Endothelial cell of umbilical vein (primary cell): Measurements from ENCODE around the gene CYSLTR2. TPM values are rescaled to one million over a fixed set of nuclear protein-coding genes. Genes with fewer than 3 reads are reported as not detected.

ENCODE experiments used
- BruUV-seq: library from RNA; stranded (reverse); fragments of 400-500 nt; replicated peaks from 2 replicates; lab custom pipeline; 2021; lab: Mats Ljungman, UMichigan
- CTCF ChIA-PET: fragments of 300-600, 350-600 bp; sonication (Branson Sonifier 250); formaldehyde crosslinking; loops from one replicate; lab custom pipeline; 2021; ENCODE audit warnings: antibody characterized with exemption, inconsistent platforms; lab: Charles Lee
- POLR2A ChIA-PET: fragments of 300-600, 350-600 bp; sonication (Branson Sonifier 250); formaldehyde crosslinking; loops from one replicate; lab custom pipeline; 2021; ENCODE audit warnings: antibody characterized with exemption, inconsistent platforms; lab: Charles Lee
- DNase-seq: peaks from one replicate; pipeline ENCODE4 v3.0.0-alpha.2; 2011; ENCODE audit warnings: low read depth, low spot score
- FAIRE-seq: peaks from 2 replicates; lab custom pipeline; 2011; peaks lifted over from hg19 to GRCh38; lab: Jason Lieb, UNC
- H2AFZ ChIP-seq: 2 replicates; pipeline ENCODE4 v1.6.0; 2012; ENCODE audit warnings: low read depth, low read length, control low read depth, inconsistent platforms
- H3K27ac ChIP-seq: 2 replicates; pipeline ENCODE4 v1.5.1; 2011; ENCODE audit warnings: low read depth, mild to moderate bottlenecking, control low read depth, low read length, moderate library complexity; ENCODE audit not compliant: insufficient read depth
- H3K27me3 ChIP-seq, 2 experiments: 2 replicates each; pipeline versions ENCODE4 v1.6.0 to v1.6.1; 2011; ENCODE audit warnings: low read length in 2 of 2, mixed read lengths in 1 of 2; ENCODE audit not compliant: control insufficient read depth in 2 of 2, insufficient read depth in 2 of 2
- H3K36me3 ChIP-seq, 2 experiments: 2 replicates in 1 of 2; 3 replicates in 1 of 2; pipeline ENCODE4 v1.5.1; 2011; ENCODE audit warnings: low read length in 2 of 2, mild to moderate bottlenecking in 1 of 2, moderate library complexity in 1 of 2; ENCODE audit not compliant: control insufficient read depth in 2 of 2, insufficient read depth in 2 of 2; ENCODE audit errors: extremely low read depth in 1 of 2
- H3K4me1 ChIP-seq: 3 replicates; pipeline ENCODE4 v1.5.1; 2011; ENCODE audit warnings: mild to moderate bottlenecking, low read length; ENCODE audit not compliant: control insufficient read depth, insufficient read depth; ENCODE audit errors: extremely low read depth
- H3K4me2 ChIP-seq: 2 replicates; pipeline ENCODE4 v1.6.1; 2011; ENCODE audit warnings: low read length, control low read depth, mixed read lengths; ENCODE audit not compliant: insufficient read depth
- H3K4me3 ChIP-seq, 3 experiments: fragments of 200-600 bp in 1 of 3; sonication (generic), shearing (Covaris generic) in 1 of 3; replicated peaks in 1 of 3; 2 replicates each; pipeline ENCODE4 v1.5.1; 2011 to 2016; ENCODE audit warnings: control low read depth in 3 of 3, low read length in 3 of 3, mild to moderate bottlenecking in 2 of 3, inconsistent platforms in 1 of 3, low read depth in 1 of 3, moderate library complexity in 1 of 3; ENCODE audit not compliant: insufficient read depth in 1 of 3
- H3K79me2 ChIP-seq: 2 replicates; pipeline ENCODE4 v1.6.0; 2012; ENCODE audit warnings: low read length, inconsistent platforms; ENCODE audit not compliant: control insufficient read depth, insufficient read depth
- H3K9ac ChIP-seq: replicated peaks from 2 replicates; pipeline ENCODE3; 2011; ENCODE audit warnings: low read length, control low read depth; ENCODE audit not compliant: insufficient read depth; ENCODE audit errors: extremely low read depth
- H3K9me1 ChIP-seq: replicated peaks from 3 replicates; pipeline ENCODE4 v1.6.0; 2011; ENCODE audit warnings: mild to moderate bottlenecking, low read length; ENCODE audit not compliant: control insufficient read depth, insufficient read depth; ENCODE audit errors: extremely low read depth
- H3K9me3 ChIP-seq: replicated peaks from 2 replicates; pipeline ENCODE4 v1.5.1; 2012; ENCODE audit warnings: low read length, inconsistent platforms; ENCODE audit not compliant: control insufficient read depth, insufficient read depth
- H4K20me1 ChIP-seq: replicated peaks from 2 replicates; pipeline ENCODE3; 2011; ENCODE audit warnings: mild to moderate bottlenecking, low read length; ENCODE audit not compliant: control insufficient read depth, insufficient read depth; ENCODE audit errors: extremely low read depth
- CTCF ChIP-seq, 2 donors: IDR thresholded peaks; 1 replicate in 1 of 2; 2 replicates in 1 of 2; pipeline ENCODE4 v1.5.1; 2011; ENCODE audit warnings: low read length in 2 of 2, mild to moderate bottlenecking in 2 of 2, moderate library complexity in 2 of 2, control low read depth in 1 of 2, inconsistent platforms in 1 of 2, low read depth in 1 of 2; ENCODE audit not compliant: insufficient read depth in 1 of 2; ENCODE audit errors: extremely low read depth in 1 of 2
- EZH2 ChIP-seq: IDR thresholded peaks from 2 replicates; pipeline ENCODE4 v1.6.1; 2012; ENCODE audit warnings: borderline replicate concordance, low read depth, mild to moderate bottlenecking, moderate library complexity, low read length, inconsistent platforms; ENCODE audit not compliant: severe bottlenecking
- FOS ChIP-seq: IDR thresholded peaks from 2 replicates; pipeline ENCODE4 v1.6.1; 2011; ENCODE audit warnings: mild to moderate bottlenecking, low read length, moderate library complexity, borderline replicate concordance; ENCODE audit not compliant: insufficient read depth
- GATA2 ChIP-seq: IDR thresholded peaks from 2 replicates; pipeline ENCODE4 v1.7.0; 2011; ENCODE audit warnings: low read depth, mild to moderate bottlenecking, moderate library complexity, mixed read lengths, low read length; ENCODE audit not compliant: insufficient read length, insufficient read depth
- JUN ChIP-seq: IDR thresholded peaks from 2 replicates; pipeline ENCODE4 v1.6.1; 2011; ENCODE audit warnings: borderline replicate concordance, low read depth; ENCODE audit not compliant: insufficient read length, insufficient read depth
- MAX ChIP-seq: IDR thresholded peaks from 2 replicates; pipeline ENCODE4 v1.6.1; 2011; ENCODE audit not compliant: insufficient read depth, insufficient read length
- MYC ChIP-seq: IDR thresholded peaks from one replicate; pipeline ENCODE4 v1.6.1; 2011; ENCODE audit warnings: mild to moderate bottlenecking, low read depth, low read length
- POLR2A ChIP-seq: IDR thresholded peaks from 2 replicates; pipeline ENCODE4 v1.6.1; 2012; ENCODE audit warnings: low read depth, mild to moderate bottlenecking, control low read depth, low read length
- POLR2AphosphoS5 ChIP-seq: IDR thresholded peaks from 2 replicates; pipeline ENCODE4 v1.6.1; 2012; ENCODE audit warnings: low read depth, mild to moderate bottlenecking, control low read depth, low read length, moderate library complexity; ENCODE audit not compliant: insufficient read depth
- dilution Hi-C: fragments of 300-500 bp; cut with MboI; formaldehyde crosslinking; loops from one replicate; pipeline ENCODE4 v1.15.0; 2019; ENCODE audit warnings: low sequenced_read_pairs; ENCODE audit not compliant: extremely low pct_ligation_motif_present
- intact Hi-C: fragments of 100-400 bp; cut with micrococcal nuclease; formaldehyde crosslinking; loops from one replicate; pipeline ENCODE4 v1.10.0; 2022
- polyA plus RNA-seq, 4 experiments: library from polyadenylated mRNA; depleted of rRNA in 3 of 4; stranded (reverse) in 3 of 4; unstranded in 1 of 4; fragments of >200 nt; gene quantifications; 2 replicates each; pipeline versions ENCODE4 v1.2.1 to v1.2.3, GENCODE V29; 2011 to 2012; ENCODE audit warnings: missing spikeins in 1 of 4
- total RNA-seq: library from RNA; stranded (reverse); gene quantifications from 2 replicates; pipeline ENCODE4 v1.2.3, GENCODE V29; 2021

Gene CYSLTR2
- total and polyA plus RNA-seq, 2 donors (not counting 3 experiments of a cell fraction or from before 2014, with no cell fraction given), result 0.10 to 0.31 TPM

DNA sequence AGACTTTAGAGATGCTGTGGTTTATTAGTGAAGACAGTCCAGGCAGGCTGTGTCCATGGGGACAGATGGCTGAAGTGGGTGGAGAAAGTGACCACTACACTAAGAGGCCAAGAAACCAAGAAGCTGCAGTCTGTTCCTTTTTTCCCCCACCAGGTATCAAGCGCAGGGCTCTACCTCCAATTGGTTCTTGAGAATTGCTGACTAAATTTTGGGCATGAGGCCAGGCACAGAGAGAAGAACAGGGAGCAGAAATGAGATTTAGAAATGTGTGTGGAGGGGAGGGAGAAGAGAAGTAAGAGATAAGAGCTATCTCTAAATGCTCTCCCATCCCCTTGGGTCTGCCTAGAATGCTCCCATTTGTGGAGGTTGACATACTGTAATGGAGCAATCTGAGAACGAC lies 12.3 kb upstream of the CYSLTR2 start:
- Histone ChIP-seq H3K27me3 (peaks cover 0 to 2% of the 10 kb centered on the region in 2 experiments), H3K4me1 (no peaks in the 10 kb centered on the region), H2AFZ (no peak overlapping the region), H3K36me3 (no peaks in the 10 kb centered on the region), H3K27ac (no peak overlapping the region), H3K9me1 (no peaks in the 10 kb centered on the region), H4K20me1 (no peaks in the 10 kb centered on the region), H3K79me2 (no peaks in the 10 kb centered on the region), H3K9me3 (no peaks in the 10 kb centered on the region), H3K4me3 (no peak overlapping the region), H3K9ac (no peak overlapping the region), H3K4me2 (no peak overlapping the region)
- POLR2A ChIA-PET, result no interaction called here
- intact Hi-C loops (no loop called here), dilution Hi-C loops (no loop called here)
- TF ChIP-seq GATA2 (no peak), POLR2AphosphoS5 (no peak), FOS (no peak), MYC (no peak), POLR2A (no peak), MAX (no peak), JUN (no peak), CTCF (IDR thresholded peaks at IDR 0.05; ENCODE audit: extremely low read depth in 1 of 2, insufficient read depth in 1 of 2, low read depth in 1 of 2, low read length in 2 of 2) (no peak), EZH2 (no peak)
- no peak for DNase-seq
- CTCF ChIA-PET, result no interaction called here
- no peak for FAIRE-seq
- BruUV-seq, result no TSS peak
